ENCODE data around the gene LIN37. TPM values are rescaled to one million over a fixed set of nuclear protein-coding genes. Genes with fewer than 3 reads are reported as not detected.

LIN37 gene
- total and polyA plus RNA-seq, 4 donors: 2.6 to 7.0 (median 6.1) TPM

- 98% methylated on average over 14 of the region's 14 CpGs for WGBS
- no peaks in the 10 kb centered on the region for H3K9me3 ChIP-seq (ENCODE audit: control insufficient read depth in 4 of 4, low read length in 3 of 4)
- no peaks in the 10 kb centered on the region for H3K27me3 ChIP-seq (ENCODE audit: control insufficient read depth in 4 of 4, insufficient read depth in 4 of 4, low read length in 3 of 4)
- peaks cover 45 to 63% (median 51%) of the 10 kb centered on the region in 4 donors for H3K36me3 ChIP-seq (ENCODE audit: control insufficient read depth in 4 of 4, insufficient read depth in 3 of 4, low read depth in 1 of 4, low read length in 3 of 4)
- no peak overlapping the region for H3K27ac ChIP-seq (ENCODE audit: low read depth in 1 of 2, low read length in 2 of 2)
- no peak overlapping the region for H3K4me3 ChIP-seq (ENCODE audit: low read depth in 1 of 3, low read length in 3 of 3)
- peaks cover 7 to 20% (median 17%) of the 10 kb centered on the region in 4 donors for H3K4me1 ChIP-seq (ENCODE audit: control insufficient read depth in 4 of 4, insufficient read depth in 4 of 4, low read length in 3 of 4)
- TF ChIP-seq REST (IDR thresholded peaks at IDR 0.05): no peak
- no peak for TF ChIP-seq TAF1 (conservative IDR thresholded peaks at IDR 0.05)
- H3K9ac ChIP-seq (ENCODE audit: low read depth in 1 of 2, low read length in 2 of 2): no peak overlapping the region
- DNase-seq (ENCODE audit: low spot score): no peak
Measured at GRCh38 chr19:35722461-35722860, 25.9 kb upstream of the LIN37 start.

- Histone ChIP-seq H3K4me1 (ENCODE audit: control insufficient read depth in 4 of 4, insufficient read depth in 4 of 4, low read length in 3 of 4) (peaks cover 7 to 20% (median 17%) of the 10 kb centered on the region in 4 donors), H3K4me3 (ENCODE audit: low read depth in 1 of 3, low read length in 3 of 3) (no peak overlapping the region), H3K27ac (ENCODE audit: low read depth in 1 of 2, low read length in 2 of 2) (no peak overlapping the region), H3K9ac (ENCODE audit: low read depth in 1 of 2, low read length in 2 of 2) (no peak overlapping the region), H3K9me3 (ENCODE audit: control insufficient read depth in 4 of 4, low read length in 3 of 4) (no peaks in the 10 kb centered on the region), H3K27me3 (ENCODE audit: control insufficient read depth in 4 of 4, insufficient read depth in 4 of 4, low read length in 3 of 4) (no peaks in the 10 kb centered on the region), H3K36me3 (ENCODE audit: control insufficient read depth in 4 of 4, insufficient read depth in 3 of 4, low read depth in 1 of 4, low read length in 3 of 4) (peaks cover 49 to 67% (median 55%) of the 10 kb centered on the region in 4 donors)
- DNase-seq (ENCODE audit: low spot score): no peak
- TF ChIP-seq NR2F2 (IDR thresholded peaks at IDR 0.05) (no peak), REST (IDR thresholded peaks at IDR 0.05) (no peak), HNF4G (IDR thresholded peaks at IDR 0.05) (no peak), HNF4A (conservative IDR thresholded peaks at IDR 0.05) (no peak), EGR1 (IDR thresholded peaks at IDR 0.05; ENCODE audit: low read depth in 2 of 2) (no peak), CTCF (IDR thresholded peaks at IDR 0.05; ENCODE audit: low read depth, low read length, missing input control) (no peak), JUND (IDR thresholded peaks at IDR 0.05) (no peak), GABPA (IDR thresholded peaks at IDR 0.05 in 1 of 2, conservative IDR thresholded peaks at IDR 0.05 in 1 of 2) (no peak), FOXA1 (IDR thresholded peaks at IDR 0.05) (no peak), RAD21 (IDR thresholded peaks at IDR 0.05) (no peak)
- TF ChIP-seq, protein P1, sequence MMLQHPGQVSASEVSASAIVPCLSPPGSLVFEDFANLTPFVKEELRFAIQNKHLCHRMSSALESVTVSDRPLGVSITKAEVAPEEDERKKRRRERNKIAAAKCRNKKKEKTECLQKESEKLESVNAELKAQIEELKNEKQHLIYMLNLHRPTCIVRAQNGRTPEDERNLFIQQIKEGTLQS (IDR thresholded peaks at IDR 0.05): no peak
- TF ChIP-seq, protein P2, sequence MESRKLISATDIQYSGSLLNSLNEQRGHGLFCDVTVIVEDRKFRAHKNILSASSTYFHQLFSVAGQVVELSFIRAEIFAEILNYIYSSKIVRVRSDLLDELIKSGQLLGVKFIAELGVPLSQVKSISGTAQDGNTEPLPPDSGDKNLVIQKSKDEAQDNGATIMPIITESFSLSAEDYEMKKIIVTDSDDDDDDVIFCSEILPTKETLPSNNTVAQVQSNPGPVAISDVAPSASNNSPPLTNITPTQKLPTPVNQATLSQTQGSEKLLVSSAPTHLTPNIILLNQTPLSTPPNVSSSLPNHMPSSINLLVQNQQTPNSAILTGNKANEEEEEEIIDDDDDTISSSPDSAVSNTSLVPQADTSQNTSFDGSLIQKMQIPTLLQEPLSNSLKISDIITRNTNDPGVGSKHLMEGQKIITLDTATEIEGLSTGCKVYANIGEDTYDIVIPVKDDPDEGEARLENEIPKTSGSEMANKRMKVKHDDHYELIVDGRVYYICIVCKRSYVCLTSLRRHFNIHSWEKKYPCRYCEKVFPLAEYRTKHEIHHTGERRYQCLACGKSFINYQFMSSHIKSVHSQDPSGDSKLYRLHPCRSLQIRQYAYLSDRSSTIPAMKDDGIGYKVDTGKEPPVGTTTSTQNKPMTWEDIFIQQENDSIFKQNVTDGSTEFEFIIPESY (IDR thresholded peaks at IDR 0.05): no peak
- WGBS: 96% methylated on average over 16 of the region's 16 CpGs
Measured at GRCh38 chr19:35722897-35723296, 25.5 kb upstream of the LIN37 start.

Measured in liver (tissue), 9 donors.